HFF-Myc (cell line): ENCODE measurements around the gene IL17B.

Experiments used
- DNase-seq: peaks from one replicate; pipeline ENCODE4 v3.0.0-alpha.2; 2011; ENCODE audit warnings: low read depth; ENCODE audit errors: extremely low read depth
- H3K4me3 ChIP-seq: replicated peaks from 2 replicates; pipeline ENCODE4 v1.5.1; 2011; ENCODE audit warnings: low read depth, mild to moderate bottlenecking, control low read depth, low read length
- TF ChIP-seq, protein P1 (sequence below): IDR thresholded peaks from 2 replicates; pipeline ENCODE4 v1.5.1; 2012; ENCODE audit warnings: mild to moderate bottlenecking, low read depth, low read length, control low read depth; ENCODE audit errors: missing control alignments

IL17B gene

DNA sequence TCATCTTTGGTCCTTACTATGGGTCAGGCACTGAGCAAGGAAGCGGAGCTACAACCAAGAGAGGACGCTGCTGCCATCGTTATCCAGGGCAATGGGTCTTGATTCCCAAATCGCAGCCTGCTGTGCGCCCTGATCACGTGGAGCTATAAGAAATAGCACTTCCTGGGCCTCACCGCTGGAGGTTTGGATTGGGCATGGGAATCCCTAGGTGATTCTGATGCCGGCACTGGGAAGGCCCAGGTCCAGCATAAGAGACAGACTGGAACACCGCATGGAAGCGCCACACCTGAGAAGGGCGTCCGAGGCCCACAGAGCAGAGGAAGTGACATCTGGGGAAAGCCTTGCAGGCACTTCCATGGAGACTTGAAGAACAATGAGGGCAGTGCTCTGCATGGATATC, 3.0 kb downstream of the IL17B start:
- no peak overlapping the region for H3K4me3 ChIP-seq
- TF ChIP-seq, protein P1, sequence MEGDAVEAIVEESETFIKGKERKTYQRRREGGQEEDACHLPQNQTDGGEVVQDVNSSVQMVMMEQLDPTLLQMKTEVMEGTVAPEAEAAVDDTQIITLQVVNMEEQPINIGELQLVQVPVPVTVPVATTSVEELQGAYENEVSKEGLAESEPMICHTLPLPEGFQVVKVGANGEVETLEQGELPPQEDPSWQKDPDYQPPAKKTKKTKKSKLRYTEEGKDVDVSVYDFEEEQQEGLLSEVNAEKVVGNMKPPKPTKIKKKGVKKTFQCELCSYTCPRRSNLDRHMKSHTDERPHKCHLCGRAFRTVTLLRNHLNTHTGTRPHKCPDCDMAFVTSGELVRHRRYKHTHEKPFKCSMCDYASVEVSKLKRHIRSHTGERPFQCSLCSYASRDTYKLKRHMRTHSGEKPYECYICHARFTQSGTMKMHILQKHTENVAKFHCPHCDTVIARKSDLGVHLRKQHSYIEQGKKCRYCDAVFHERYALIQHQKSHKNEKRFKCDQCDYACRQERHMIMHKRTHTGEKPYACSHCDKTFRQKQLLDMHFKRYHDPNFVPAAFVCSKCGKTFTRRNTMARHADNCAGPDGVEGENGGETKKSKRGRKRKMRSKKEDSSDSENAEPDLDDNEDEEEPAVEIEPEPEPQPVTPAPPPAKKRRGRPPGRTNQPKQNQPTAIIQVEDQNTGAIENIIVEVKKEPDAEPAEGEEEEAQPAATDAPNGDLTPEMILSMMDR: no peak
- DNase-seq: no peak

DNA sequence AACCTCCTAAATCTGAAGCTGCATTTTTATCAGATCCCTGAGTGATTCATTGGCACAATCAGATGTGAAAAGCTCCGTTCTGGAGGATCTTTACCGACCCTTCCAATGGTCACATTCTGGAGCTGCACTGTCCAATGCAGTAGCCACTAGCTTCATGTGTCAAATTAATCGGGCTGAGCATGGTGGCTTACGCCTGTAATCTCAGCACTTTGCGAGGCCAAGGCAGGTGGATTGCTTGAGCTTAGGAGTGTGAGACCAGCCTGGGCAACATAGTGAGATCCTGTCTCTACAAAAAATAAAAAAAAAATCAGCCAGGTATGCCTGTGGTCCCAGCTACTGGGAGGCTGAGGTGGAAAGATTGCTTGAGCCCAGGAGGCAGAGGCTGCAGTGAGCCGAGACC, 3.7 kb downstream of the IL17B start:
- TF ChIP-seq, protein P1: no peak
- DNase-seq: no peak
- H3K4me3 ChIP-seq: no peak overlapping the region

DNA sequence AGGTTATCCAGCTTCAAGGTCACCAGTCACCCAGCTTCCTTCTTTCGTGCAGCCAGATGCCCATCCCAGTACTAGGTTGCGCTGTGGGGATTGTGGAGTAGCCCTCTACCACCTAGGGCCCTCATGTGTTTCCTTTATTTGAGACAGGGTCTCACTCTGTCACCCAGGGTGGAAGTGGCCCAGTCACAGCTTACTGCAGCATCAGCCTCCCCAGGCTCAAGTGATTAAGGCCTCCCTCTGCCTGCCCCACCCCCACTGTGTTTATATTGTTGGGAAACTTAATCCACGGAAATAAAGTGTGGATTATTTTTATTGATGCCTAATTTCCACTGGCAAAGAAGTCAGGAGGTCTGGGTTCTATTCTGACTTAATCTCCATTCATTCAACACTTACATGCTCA, 4.3 kb downstream of the IL17B start:
- TF ChIP-seq, protein P1: no peak
- no peak for DNase-seq

DNA sequence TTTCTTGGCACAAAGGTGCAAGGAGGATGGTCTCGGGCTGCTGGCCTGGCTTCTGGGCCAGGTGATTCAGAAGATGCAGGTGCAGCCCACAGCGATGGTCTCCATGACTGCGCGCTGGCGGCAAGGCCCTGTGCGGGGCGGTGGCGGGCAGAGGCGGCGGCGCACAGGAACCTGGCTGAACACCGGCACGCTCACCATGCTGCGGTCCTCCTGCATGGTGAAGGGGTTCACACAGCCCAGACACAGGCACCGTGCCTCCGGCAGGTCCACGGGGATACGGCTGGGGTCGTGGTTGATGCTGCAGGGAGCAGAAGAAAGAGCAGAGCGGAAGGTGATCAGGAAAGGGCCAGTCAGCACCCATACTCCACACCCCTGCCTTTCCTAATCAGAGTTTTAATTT, 4.8 kb downstream of the IL17B start:
- TF ChIP-seq, protein P1: no peak
- H3K4me3 ChIP-seq: no peak overlapping the region
- DNase-seq: no peak

More for the DNA sequence above, 4.3 kb downstream of the IL17B start:
- H3K4me3 ChIP-seq: no peak overlapping the region

GRCh38 chr5:149372932-149373331, 6.2 kb downstream of the IL17B start:
- H3K4me3 ChIP-seq: no peak overlapping the region
- DNase-seq: no peak
- TF ChIP-seq, protein P1: no peak

- no peak for DNase-seq
- TF ChIP-seq, protein P1: no peak
- H3K4me3 ChIP-seq: no peak overlapping the region
These were observed 6.9 kb downstream of the IL17B start for GRCh38 chr5:149372076-149372795.
